ENCODE results near the gene ZBED3. TPM values are rescaled to one million over a fixed set of nuclear protein-coding genes. Genes with fewer than 3 reads are reported as not detected.
"Not testable (repeated sequence)": the region's sequence is repeated elsewhere in the genome, so short reads cannot be mapped to it uniquely, and the experiment has no call there.

The ZBED3 gene
- total RNA-seq, 1 donor: 1.3 TPM

- no peak overlapping the region for H3K4me3 ChIP-seq (ENCODE audit: low read depth, low read length)
- DNase-seq (ENCODE audit: low read depth): peak; percentile 34
- TF ChIP-seq CTCF (IDR thresholded peaks at IDR 0.05; ENCODE audit: insufficient read depth, low read depth, low read length): no peak
Measured at GRCh38 chr5:77101298-77101697, 14.2 kb upstream of the ZBED3 start.

GRCh38 chr5:77095189-77095588 is 8.1 kb upstream of the ZBED3 start:
- no peak for DNase-seq (ENCODE audit: low read depth)
- TF ChIP-seq CTCF (IDR thresholded peaks at IDR 0.05; ENCODE audit: insufficient read depth, low read depth, low read length): no peak
- no peak overlapping the region for H3K4me3 ChIP-seq (ENCODE audit: low read depth, low read length)

GRCh38 chr5:77087484-77088261 is 588 bp upstream of the ZBED3 start:
- no peak for TF ChIP-seq CTCF (IDR thresholded peaks at IDR 0.05; ENCODE audit: insufficient read depth, low read depth, low read length)
- peak overlapping the region; percentile 76 for H3K4me3 ChIP-seq (ENCODE audit: low read depth, low read length)
- no peak for DNase-seq (ENCODE audit: low read depth)

GRCh38 chr5:77086368-77086688 is 757 bp downstream of the ZBED3 start:
- no peak for TF ChIP-seq CTCF (IDR thresholded peaks at IDR 0.05; ENCODE audit: insufficient read depth, low read depth, low read length)

GRCh38 chr5:77083088-77083487 is 4.0 kb downstream of the ZBED3 start:
- no peak for TF ChIP-seq CTCF (IDR thresholded peaks at IDR 0.05; ENCODE audit: insufficient read depth, low read depth, low read length)
- no peak for DNase-seq (ENCODE audit: low read depth)
- H3K4me3 ChIP-seq (ENCODE audit: low read depth, low read length): no peak overlapping the region

More at GRCh38 chr5:77086368-77086688, 757 bp downstream of the ZBED3 start:
- no peak for DNase-seq (ENCODE audit: low read depth)
- H3K4me3 ChIP-seq (ENCODE audit: low read depth, low read length): peak overlapping the region; percentile 76

- no peak for DNase-seq (ENCODE audit: low read depth)
- TF ChIP-seq CTCF (IDR thresholded peaks at IDR 0.05; ENCODE audit: insufficient read depth, low read depth, low read length): no peak
- H3K4me3 ChIP-seq (ENCODE audit: low read depth, low read length): no peak overlapping the region
Measured at GRCh38 chr5:77082280-77082679, 4.8 kb downstream of the ZBED3 start.

GRCh38 chr5:77080905-77081304 is 6.2 kb downstream of the ZBED3 start:
- TF ChIP-seq CTCF (IDR thresholded peaks at IDR 0.05; ENCODE audit: insufficient read depth, low read depth, low read length): no peak
- H3K4me3 ChIP-seq (ENCODE audit: low read depth, low read length): no peak overlapping the region
- no peak for DNase-seq (ENCODE audit: low read depth)

GRCh38 chr5:77080479-77080878 is 6.6 kb downstream of the ZBED3 start:
- DNase-seq (ENCODE audit: low read depth); H3K4me3 ChIP-seq (ENCODE audit: low read depth, low read length): not testable (repeated sequence)

All from fibroblast of villous mesenchyme (primary cell).